ENCODE data around the gene ARHGEF7. TPM values are rescaled to one million over a fixed set of nuclear protein-coding genes. Genes with fewer than 3 reads are reported as not detected.
"Not testable (repeated sequence)": the region's sequence is repeated elsewhere in the genome, so short reads cannot be mapped to it uniquely, and the experiment has no call there.

The ARHGEF7 gene
- total RNA-seq, 1 donor from 2014 or later = 69.3 TPM

DNA sequence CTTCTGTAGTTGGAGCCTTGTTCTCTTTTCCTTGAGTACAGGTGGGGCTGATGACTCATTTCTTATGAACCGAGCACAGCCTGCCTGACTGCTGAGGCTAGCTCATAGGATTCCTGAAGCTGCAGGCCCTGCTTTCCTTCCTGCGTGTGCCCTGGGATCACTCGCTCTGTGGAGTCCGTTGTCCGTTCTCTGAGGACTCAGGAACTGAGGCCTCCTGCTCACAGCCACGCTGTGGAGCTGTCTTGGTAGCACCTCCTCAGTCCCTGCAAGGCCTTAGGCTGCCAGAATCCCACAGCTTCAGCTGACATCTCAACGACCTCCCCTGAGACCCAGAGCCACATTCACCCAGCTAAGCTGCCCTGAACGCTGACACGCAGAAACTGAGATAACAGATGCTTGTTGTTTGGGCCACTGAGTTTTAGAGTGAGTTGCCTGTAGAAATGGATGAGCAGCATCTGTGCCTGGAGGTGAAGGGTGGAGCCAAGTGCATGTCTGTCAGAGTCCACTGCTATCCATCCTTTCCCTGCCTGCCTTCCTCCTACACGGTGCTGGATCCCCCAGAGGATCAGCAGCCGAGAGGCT is 72.9 kb downstream of the ARHGEF7 start:
- intact Hi-C loops (cut with micrococcal nuclease) = loop anchor here (2.0 to 10.0 kb wide), 3 partner anchors 15 to 473 kb away; partner anchors contain the start of gene ING1

DNA sequence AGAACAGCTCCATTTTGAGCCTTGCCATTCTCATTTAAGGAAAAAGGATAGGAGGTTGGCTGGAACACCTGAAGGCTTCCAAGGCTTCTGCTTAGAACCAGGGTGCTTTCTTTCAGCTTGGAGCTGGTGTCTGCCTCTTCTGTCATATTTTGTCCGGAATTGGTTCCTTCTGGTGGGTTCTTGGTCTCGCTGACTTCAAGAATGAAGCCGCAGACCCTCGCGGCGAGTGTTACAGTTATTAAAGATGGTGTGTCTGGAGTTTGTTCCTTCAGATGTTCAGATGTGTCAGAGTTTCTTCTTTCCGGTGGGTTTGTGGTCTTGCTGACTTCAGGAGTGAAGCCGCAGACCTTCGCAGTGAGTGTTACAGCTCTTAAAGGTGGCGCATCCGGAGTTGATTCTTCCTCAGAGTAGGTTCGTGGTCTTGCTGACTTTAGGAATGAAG is 74.0 kb downstream of the ARHGEF7 start:
- intact Hi-C loops (cut with micrococcal nuclease) = loop anchor here (1.0 to 10.0 kb wide), 6 partner anchors 9 to 474 kb away; partner anchors contain the start of gene ING1

DNA sequence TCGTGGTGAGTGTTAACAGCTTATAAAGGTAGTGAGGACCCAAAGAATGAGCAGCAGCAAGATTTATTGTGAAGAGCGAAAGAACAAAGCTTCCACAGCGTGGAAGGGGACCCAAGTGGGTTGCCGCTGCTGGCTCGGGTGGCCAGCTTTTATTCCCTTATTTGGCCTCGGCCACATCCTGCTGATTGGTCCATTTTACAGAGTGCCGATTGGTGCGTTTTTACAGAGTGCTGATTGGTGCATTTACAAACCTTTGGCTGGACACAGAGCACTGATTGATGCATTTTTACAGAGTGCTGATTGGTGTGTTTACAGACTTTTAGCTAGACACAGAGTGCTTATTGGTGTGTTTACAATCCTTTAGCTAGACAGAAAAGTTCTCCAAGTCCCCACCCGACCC is 74.4 kb downstream of the ARHGEF7 start:
- intact Hi-C loops (cut with micrococcal nuclease) = loop anchor here (1.0 to 10.0 kb wide), 6 partner anchors 9 to 475 kb away; partner anchors contain the start of gene ING1

DNA sequence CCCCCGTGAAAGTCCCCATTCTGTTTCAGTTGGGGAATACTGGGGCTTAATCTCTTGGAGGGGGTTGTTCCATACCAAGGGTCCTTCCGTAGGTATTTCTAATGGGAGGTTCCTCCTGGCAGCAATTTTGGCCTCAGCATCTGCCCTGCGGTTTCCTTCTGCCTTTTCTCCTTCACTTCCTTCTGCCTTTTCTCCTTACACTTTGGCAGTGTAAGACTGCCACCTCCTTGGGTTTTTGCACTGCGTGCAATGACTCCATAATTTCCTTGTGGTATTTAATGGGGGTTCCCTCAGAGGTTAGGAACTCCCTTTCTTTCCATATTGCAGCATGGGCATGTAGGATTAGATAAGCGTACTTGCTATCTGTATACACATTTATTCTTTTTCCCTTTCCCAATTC is 78.1 kb downstream of the ARHGEF7 start:
- intact Hi-C loops (cut with micrococcal nuclease) = not testable (repeated sequence)

DNA sequence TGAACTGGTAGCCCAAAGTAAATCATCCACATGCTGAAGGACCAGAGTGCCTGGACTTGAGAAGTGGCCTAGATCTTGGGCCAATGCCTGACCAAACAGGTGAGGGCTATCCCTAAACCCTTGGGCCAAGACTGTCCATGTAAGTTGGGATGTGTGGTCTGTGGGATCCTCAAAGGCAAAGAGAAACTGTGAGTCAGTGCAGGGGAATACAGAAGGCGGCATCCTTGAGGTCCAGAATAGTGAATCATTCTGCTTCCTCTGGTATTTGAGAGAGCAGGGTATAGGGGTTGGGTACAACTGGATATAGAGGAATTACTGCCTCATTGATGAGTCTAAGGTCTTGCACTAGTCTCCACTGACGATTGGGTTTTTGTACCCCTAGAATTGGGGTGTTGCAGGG is 79.5 kb downstream of the ARHGEF7 start:
- intact Hi-C loops (cut with micrococcal nuclease) = not testable (repeated sequence)

DNA sequence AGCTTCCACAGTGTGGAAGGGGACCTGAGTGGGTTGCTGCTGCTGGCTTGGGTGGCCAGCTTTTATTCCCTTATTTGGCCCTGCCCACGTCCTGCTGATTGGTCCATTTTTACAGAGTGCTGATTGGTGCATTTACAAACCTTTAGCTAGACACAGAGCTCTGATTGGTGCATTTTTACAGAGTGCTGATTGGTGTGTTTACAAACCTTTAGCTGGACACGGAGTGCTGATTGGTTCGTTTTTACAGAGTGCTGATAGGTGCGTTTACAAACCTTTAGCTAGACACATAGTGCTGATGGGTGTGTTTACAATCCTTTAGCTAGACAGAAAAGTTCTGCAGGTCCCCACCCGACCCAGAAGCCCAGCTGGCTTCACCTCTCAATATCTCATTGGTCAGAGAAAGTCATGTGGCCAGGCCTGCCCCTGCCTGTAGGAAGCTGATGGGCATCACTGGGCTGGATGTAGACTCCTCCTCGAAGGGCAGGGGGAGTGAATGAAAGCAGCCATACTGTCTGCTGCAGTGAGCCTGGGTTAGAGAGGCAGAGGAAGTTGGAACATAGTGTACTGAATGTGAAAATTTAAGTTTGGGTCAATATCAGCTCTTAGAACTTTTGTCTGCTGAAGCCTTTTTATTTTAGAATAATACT is 83.7 kb downstream of the ARHGEF7 start:
- intact Hi-C loops (cut with micrococcal nuclease) = not testable (repeated sequence)

DNA sequence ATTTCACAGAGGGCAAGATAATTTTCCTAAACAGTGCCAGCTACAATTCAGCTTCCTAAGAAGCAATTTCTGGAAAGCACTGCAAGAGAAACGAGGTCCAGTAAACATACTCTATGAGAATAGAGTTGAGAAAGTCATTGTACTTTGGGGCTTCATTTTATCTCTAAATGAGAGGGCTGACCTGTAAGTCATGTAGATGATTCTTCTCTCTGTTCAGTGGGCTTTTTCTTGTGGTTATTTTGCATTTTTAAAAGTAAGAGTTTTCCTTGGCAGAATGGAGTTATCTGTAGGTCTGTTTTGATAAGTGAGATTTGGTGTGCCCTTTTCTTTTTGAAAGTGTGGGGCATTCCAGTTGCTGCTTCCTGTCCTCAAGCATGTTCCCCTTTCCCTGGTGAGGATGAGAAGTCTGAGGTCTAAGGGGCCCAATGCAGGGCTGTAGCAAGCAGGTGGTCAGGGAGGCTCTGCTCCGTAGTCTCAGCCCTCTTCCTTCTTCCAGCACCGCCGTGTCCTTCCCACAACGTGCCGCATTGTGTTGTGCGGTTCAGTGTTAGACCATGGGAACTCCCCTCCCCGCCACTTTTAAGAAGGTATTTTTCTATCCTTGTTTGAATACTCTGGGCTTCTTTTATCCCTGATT is 86.3 kb downstream of the ARHGEF7 start:
- intact Hi-C loops (cut with micrococcal nuclease) = loop anchor here (5.0 kb wide), 3 partner anchors 49 to 289 kb away; no protein-coding TSS in a partner anchor

DNA sequence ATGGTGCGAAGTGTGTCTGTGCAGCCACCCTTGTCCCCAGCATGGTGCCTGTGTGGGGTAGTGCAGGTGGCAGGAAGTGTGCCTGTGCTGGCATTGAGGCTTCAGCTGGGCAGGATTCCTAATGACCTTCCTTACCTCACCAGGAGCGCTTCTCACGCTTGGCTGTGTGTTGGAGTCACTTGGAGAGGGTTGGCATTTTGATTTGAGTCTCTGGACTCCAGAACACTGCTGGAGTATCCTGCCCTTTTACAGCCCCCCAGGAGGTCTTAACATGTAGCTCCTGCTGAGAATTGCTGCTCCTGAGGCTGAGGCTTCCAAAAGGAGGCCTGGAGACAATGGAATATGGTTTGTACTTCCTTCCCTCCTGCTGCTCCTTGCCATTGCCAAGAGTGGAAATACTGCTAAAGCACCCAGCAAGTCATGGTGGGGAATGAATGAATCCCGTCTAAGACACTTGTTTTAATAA is 87.1 kb downstream of the ARHGEF7 start:
- intact Hi-C loops (cut with micrococcal nuclease) = loop anchor here (2.0 to 5.0 kb wide), 4 partner anchors 13 to 290 kb away; no protein-coding TSS in a partner anchor

DNA sequence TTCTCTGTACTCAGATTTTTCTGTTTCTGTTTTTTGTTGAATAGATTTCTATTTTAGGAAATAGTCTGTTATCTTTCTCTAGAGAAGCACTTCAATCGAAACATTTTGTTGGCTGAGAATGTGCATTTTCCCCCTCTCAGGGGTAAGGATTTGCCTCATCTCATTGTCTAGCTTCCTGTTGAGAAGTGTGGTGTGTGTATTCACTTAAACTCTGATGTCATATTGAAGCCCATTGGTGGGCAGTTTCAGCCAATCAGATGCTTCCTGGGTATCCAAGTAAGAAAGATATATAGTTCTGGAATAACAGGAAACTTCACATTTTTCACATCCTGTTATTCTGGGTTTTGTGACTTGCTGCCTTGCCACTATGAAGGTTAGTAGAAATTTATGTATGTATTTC is 87.6 kb downstream of the ARHGEF7 start:
- intact Hi-C loops (cut with micrococcal nuclease) = loop anchor here (2.0 to 5.0 kb wide), 4 partner anchors 14 to 290 kb away; no protein-coding TSS in a partner anchor

DNA sequence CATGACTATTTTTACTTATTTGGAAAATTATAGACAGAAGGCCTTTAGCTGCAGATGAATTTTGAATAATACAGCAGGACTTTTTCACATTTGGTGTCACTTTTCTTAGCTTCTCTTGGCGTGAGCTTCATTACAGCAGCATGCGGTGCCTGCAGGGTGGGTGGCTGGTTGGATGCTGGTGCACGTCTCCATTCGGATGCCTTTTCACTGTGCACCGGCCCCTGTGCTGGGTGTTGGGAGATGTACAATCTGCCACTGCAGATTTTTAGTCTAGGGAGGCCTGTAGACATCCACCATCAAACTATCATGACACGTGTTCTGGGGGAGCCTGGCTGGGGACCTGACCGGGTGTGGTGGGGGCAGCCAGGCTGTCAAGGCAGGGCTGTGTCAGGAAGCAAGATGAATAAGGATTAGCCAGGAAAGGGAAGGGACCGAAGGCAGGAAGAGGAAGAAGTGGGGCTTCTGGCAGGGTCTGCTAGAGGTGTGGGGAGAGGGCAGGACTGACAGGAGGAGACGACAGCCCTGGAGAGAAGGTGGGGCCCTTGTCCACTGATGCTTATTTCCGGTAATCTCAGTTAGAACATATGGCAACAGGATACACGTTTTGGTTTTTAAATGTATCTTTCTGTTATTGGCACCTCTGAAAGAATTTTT is 88.8 kb downstream of the ARHGEF7 start:
- intact Hi-C loops (cut with micrococcal nuclease) = loop anchor here (2.0 to 5.0 kb wide), 4 partner anchors 15 to 292 kb away; no protein-coding TSS in a partner anchor

DNA sequence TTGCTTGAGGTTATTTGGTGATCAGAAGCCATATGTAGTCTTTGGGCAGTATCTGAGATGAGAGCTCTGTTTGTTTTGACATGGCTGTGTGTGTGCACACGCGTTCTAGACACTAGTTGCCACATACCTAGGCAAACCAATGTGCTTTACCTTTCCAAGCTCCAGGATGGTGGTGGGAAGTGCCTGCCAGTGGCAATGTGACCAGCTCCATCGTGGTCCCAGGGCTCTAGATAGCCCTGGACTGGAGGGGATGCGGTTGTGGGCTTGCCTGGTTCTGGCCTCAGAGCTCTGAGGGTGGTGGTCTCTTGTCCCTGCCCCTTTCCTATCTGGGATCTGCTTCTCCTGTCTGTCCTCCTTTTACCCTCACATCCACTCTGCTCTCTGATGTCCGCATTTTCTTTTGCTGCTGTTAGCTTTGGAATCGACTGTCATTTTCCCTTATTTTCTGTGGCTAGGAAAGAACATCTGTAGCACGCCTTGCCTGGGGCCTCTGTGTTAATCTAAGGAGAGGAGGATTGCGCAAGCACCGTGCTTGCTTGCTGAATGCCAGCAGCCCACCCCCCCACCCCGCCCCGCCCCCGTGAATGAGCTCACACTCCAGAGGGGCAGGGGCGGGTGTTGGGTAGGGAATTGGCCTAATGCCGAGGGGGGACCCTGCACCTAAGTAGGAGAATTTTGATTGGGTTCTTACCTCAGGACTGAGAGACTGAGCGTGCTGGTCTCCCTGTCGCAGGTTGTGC is 89.5 kb downstream of the ARHGEF7 start:
- intact Hi-C loops (cut with micrococcal nuclease) = loop anchor here (5.0 kb wide), 3 partner anchors 52 to 292 kb away; no protein-coding TSS in a partner anchor

DNA sequence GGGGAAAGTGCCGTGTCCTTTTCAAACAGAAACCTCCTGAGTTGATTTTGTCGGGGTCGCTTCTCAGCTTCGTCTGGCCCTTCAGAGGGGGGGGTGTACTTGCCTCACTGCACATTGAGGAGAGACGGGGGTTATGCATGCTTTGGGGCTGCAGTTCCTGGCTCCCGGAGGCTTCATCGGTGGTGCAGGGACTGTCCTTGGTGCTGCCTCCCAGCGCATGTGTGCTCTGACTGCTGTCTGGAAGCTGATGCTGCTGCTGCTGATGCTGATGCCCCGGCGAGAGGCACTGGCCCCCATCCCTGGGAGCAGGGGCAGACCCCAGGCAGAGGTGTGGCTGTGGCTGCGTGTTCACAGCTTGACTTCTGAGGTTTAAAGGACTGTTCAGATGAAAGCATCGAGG is 91.0 kb downstream of the ARHGEF7 start:
- intact Hi-C loops (cut with micrococcal nuclease) = no loop called here

DNA sequence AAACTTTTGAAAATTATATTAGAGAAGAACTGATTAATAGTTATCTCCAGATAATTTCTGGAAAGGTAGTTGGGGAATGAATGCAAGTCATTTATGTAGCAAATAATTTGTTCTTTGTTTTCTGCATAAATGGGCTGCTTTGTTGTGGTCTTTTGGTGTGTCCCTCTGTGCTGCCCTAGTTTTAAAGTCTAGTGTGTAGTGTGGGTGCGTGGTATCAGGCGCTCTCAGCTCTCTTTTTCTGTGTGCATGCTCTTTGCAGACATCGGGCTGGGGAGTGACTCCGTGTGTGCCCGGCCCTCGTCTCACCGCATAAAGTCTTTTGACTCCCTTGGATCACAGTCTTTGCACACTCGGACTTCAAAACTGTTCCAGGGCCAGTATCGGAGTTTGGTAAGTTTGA is 94.5 kb downstream of the ARHGEF7 start:
- intact Hi-C loops (cut with micrococcal nuclease) = no loop called here

DNA sequence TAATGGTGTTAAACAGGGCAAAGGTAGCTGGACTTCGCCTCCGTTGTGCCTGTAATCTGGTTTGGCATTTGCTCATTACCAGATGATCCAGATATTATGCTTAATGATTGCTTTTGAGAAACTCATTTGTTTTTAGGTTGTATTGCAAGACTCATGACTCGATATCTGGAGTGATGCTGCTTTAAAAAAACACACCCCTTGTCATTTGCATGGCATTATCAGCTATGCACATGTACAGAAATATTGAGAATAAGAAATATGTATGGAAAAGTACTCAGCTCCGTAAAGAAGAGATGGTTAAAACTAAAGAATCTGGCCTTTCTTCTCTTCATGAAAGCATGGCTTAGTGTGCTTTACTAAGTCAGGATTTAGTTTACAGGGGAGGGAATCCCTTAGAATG is 95.0 kb downstream of the ARHGEF7 start:
- intact Hi-C loops (cut with micrococcal nuclease) = no loop called here

DNA sequence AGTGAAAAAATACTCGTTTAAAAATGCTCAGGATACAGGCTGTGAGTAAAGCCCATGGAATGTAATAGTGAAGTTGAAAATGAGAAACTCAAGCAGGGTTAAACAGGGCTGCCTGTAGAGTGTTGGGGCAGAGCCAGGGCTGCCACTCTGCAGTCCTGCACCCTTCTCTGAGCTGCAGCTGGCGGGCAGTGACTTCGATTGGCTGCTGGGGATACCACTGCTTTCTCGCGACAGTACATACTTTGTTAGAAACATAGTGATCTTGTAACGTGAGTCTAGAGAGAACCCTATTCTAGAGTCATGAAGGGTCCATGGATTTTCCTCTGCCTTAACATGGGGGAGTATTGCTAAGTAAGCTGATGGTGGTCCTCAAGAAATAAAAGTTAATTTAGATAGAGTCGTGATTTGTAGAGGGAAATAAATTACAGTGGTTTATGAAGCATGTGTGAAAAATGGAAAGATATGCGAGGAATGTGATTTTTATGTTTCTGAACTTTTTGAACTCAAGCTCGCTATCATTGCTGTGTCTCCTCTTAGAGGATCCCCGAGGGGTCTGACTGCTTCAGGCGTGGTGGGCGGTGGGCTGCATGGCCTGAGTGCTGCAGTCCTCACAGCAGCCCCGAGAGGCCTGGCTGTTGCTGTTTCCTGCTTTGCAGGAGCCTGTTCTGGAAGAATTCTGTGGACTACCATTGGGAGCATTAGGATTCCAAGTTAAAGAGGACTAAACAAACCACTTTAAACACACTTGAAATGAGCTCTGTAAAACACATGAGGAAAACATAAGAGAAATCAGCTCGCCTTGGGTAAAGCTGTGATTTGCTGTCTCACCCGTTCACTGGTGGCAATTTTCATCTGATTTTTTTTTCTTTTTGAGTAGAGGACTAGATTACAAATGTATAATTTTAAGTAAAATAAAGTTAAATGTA is 95.7 kb downstream of the ARHGEF7 start:
- intact Hi-C loops (cut with micrococcal nuclease) = no loop called here

DNA sequence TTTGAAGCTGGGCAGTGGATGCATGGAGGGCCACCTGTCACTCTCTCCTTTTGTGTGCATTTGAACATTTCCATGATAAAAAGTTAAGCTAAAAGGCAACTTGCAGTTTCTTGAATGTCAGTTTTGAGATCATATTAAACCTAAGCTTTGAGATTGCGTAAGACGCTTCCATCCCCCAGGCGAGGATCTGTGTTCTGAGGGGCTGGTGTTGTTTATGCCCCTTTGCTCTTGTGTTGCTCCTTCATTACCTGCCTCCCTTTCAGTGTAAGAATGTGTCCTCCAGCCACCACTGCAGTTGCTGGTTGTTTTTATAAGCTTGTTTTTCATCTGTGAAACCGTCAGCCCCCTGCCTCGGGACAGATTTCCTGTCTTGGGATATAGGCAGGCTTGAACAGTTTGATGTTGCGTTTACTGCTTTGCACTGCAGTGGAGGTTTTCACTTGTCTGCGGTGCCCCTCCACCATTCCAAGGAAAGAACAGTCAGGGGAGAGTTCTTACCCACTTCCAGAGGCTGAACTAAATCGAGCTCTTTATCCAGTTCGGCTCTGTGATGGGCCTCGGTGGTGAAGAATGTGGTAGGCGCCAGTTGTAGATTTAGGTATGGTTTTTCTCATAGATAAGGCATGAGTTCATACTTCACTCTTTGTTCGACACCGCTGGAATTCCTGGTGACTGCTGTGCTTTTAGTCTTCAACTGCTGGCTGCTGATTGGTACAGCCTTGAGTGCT is 96.8 kb downstream of the ARHGEF7 start:
- intact Hi-C loops (cut with micrococcal nuclease) = no loop called here

DNA sequence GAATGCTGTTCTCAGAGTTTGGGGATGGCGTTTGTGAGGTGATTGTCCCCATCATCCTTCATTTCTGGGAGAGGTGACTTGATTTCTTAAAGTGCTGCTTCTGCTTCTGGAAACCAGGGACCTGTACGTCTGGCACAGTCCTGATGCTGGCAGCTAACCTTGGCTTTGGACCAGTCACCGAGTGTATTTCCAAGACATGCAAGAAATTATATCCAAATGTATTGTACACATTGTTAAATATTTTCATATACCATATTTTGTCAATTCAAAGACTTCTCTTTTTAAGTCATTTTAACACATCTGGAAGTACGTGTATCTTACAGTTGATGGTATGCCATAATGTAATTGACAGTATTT is 97.4 kb downstream of the ARHGEF7 start:
- intact Hi-C loops (cut with micrococcal nuclease) = no loop called here

DNA sequence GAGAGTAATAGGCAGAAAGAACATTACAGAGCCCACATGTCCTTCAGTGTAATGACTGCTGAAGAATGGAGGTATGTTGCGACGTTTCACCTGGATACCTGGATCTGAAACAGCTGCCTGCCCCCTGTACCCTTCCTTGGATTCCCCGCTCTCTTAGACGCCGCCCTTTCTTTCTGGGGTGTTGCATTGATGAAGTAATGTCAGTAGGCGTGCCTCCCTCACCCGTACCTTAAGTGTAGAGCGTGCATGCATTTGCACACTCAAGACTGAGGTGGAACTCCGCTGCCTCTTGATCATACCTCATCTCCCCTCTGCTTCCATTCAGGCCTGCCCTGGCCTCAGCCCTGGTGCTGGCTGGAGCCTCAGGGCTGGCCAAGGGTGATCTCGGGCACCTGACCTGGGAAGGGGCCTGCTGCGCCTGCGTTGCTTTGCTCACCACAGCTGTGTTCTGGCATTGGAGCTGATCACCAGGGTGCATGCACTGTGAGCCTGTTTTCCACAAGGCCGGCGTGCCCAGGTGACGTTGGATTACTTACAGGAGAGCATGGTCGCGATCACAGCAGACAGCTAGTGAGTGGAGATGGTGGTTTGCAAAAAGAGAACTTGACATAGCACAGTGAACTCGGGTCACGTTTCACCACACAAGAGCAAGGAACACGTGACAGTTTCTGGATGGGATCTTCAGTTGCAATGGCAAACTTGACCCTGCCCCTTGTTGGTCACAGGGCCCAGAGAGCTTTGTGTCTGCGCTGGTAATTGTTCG is 99.0 kb downstream of the ARHGEF7 start:
- intact Hi-C loops (cut with micrococcal nuclease) = no loop called here
